Measurements from ENCODE around the gene EXOC4.

Gene EXOC4

GRCh38 chr7:133482599-133482998 is 229.7 kb downstream of the EXOC4 start:
- DNase-seq (ENCODE audit: low read depth in 4 of 4, low spot score in 1 of 4) = no peak

- peak in 1 of 4 experiments; percentile 16 for DNase-seq (ENCODE audit: low read depth in 4 of 4, low spot score in 1 of 4)
Measured at GRCh38 chr7:133484086-133484485, 231.2 kb downstream of the EXOC4 start.

- DNase-seq (ENCODE audit: low read depth in 4 of 4, low spot score in 1 of 4) = no peak
Measured at GRCh38 chr7:133489906-133490305, 237.0 kb downstream of the EXOC4 start.

GRCh38 chr7:133491201-133491691 is 238.4 kb downstream of the EXOC4 start:
- no peak for DNase-seq (ENCODE audit: low read depth in 4 of 4, low spot score in 1 of 4)

GRCh38 chr7:133491846-133492652 is 239.2 kb downstream of the EXOC4 start:
- DNase-seq (ENCODE audit: low read depth in 4 of 4, low spot score in 1 of 4) = no peak

GRCh38 chr7:133497061-133497460 is 244.2 kb downstream of the EXOC4 start:
- DNase-seq (ENCODE audit: low read depth in 4 of 4, low spot score in 1 of 4) = no peak

GRCh38 chr7:133501771-133502170 is 248.9 kb downstream of the EXOC4 start:
- DNase-seq (ENCODE audit: low read depth in 4 of 4, low spot score in 1 of 4) = no peak

GRCh38 chr7:133502498-133502897 is 249.6 kb downstream of the EXOC4 start:
- no peak for DNase-seq (ENCODE audit: low read depth in 4 of 4, low spot score in 1 of 4)

GRCh38 chr7:133502972-133503371 is 250.1 kb downstream of the EXOC4 start:
- DNase-seq (ENCODE audit: low read depth in 4 of 4, low spot score in 1 of 4) = no peak

- no peak for DNase-seq (ENCODE audit: low read depth in 4 of 4, low spot score in 1 of 4)
Measured at GRCh38 chr7:133504825-133505224, 251.9 kb downstream of the EXOC4 start.

- DNase-seq (ENCODE audit: low read depth in 4 of 4, low spot score in 1 of 4) = no peak
Measured at GRCh38 chr7:133509822-133510221, 256.9 kb downstream of the EXOC4 start.

- no peak for DNase-seq (ENCODE audit: low read depth in 4 of 4, low spot score in 1 of 4)
Measured at GRCh38 chr7:133510326-133511055, 257.6 kb downstream of the EXOC4 start.

GRCh38 chr7:133511252-133511651 is 258.4 kb downstream of the EXOC4 start:
- no peak for DNase-seq (ENCODE audit: low read depth in 4 of 4, low spot score in 1 of 4)

GRCh38 chr7:133511708-133512107 is 258.8 kb downstream of the EXOC4 start:
- no peak for DNase-seq (ENCODE audit: low read depth in 4 of 4, low spot score in 1 of 4)

GRCh38 chr7:133512560-133512959 is 259.7 kb downstream of the EXOC4 start:
- DNase-seq (ENCODE audit: low read depth in 4 of 4, low spot score in 1 of 4) = no peak

GRCh38 chr7:133513608-133514007 is 260.7 kb downstream of the EXOC4 start:
- no peak for DNase-seq (ENCODE audit: low read depth in 4 of 4, low spot score in 1 of 4)

GRCh38 chr7:133514551-133514950 is 261.7 kb downstream of the EXOC4 start:
- DNase-seq (ENCODE audit: low read depth in 4 of 4, low spot score in 1 of 4) = no peak

GRCh38 chr7:133517766-133518165 is 264.9 kb downstream of the EXOC4 start:
- DNase-seq (ENCODE audit: low read depth in 4 of 4, low spot score in 1 of 4) = no peak

- DNase-seq (ENCODE audit: low read depth in 4 of 4, low spot score in 1 of 4) = no peak
Measured at GRCh38 chr7:133518718-133519117, 265.8 kb downstream of the EXOC4 start.

- DNase-seq (ENCODE audit: low read depth in 4 of 4, low spot score in 1 of 4) = no peak
Measured at GRCh38 chr7:133520248-133520647, 267.4 kb downstream of the EXOC4 start.

- DNase-seq (ENCODE audit: low read depth in 4 of 4, low spot score in 1 of 4) = no peak
Measured at GRCh38 chr7:133522501-133522900, 269.6 kb downstream of the EXOC4 start.

GRCh38 chr7:133528796-133529195 is 275.9 kb downstream of the EXOC4 start:
- DNase-seq (ENCODE audit: low read depth in 4 of 4, low spot score in 1 of 4) = no peak

Measured in stimulated activated CD4-positive, alpha-beta T cell treated with anti-CD3 and anti-CD28 coated beads, Interleukin-1b, Interleukin-23, amount 100 ng/mL, for 24 hours (primary cell).